Epithelial cell of proximal tubule (primary cell): Measurements from ENCODE around the gene HCFC2. TPM values are rescaled to one million over a fixed set of nuclear protein-coding genes. Genes with fewer than 3 reads are reported as not detected.

Source experiments
- DNase-seq: peaks from one replicate; pipeline ENCODE4 v3.0.0-alpha.2; 2011; ENCODE audit warnings: low read depth
- H3K4me3 ChIP-seq: 2 replicates; pipeline ENCODE4 v1.5.1; 2011; ENCODE audit warnings: low read depth, mild to moderate bottlenecking, low read length
- total RNA-seq: library from RNA; depleted of rRNA; stranded (reverse); fragments of >200 nt; gene quantifications from 2 replicates; pipeline ENCODE4 v1.2.3, GENCODE V29; 2015
- TF ChIP-seq, protein P1 (sequence below): conservative IDR thresholded peaks from 2 replicates; pipeline ENCODE4 v1.5.1; 2012; ENCODE audit warnings: low read depth, mild to moderate bottlenecking, low read length

The HCFC2 gene
- total RNA-seq, 1 donor from 2014 or later, result 6.1 TPM

DNA sequence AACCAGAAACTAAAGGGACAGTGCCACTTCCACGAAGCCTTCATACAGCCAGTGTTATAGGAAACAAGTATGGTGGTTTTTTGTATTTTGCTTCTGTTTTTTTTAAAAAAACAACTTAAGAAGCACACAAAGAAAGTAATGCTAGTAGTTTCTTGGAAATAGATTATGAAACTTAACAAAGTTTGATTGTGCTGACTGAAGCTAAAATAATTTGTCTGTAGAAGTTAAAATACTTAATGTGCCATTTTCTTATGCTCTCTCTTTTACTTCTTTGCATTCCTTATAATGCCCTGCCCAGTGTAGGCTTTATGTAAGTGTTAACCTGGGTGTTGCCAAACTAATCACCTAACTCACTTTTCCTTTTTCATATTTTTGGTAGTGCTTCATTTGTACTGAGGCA, 16.4 kb downstream of the HCFC2 start:
- TF ChIP-seq, protein P1, sequence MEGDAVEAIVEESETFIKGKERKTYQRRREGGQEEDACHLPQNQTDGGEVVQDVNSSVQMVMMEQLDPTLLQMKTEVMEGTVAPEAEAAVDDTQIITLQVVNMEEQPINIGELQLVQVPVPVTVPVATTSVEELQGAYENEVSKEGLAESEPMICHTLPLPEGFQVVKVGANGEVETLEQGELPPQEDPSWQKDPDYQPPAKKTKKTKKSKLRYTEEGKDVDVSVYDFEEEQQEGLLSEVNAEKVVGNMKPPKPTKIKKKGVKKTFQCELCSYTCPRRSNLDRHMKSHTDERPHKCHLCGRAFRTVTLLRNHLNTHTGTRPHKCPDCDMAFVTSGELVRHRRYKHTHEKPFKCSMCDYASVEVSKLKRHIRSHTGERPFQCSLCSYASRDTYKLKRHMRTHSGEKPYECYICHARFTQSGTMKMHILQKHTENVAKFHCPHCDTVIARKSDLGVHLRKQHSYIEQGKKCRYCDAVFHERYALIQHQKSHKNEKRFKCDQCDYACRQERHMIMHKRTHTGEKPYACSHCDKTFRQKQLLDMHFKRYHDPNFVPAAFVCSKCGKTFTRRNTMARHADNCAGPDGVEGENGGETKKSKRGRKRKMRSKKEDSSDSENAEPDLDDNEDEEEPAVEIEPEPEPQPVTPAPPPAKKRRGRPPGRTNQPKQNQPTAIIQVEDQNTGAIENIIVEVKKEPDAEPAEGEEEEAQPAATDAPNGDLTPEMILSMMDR, result no peak
- DNase-seq, result no peak
- H3K4me3 ChIP-seq, result no peak overlapping the region

GRCh38 chr12:104083769-104084475, 19.6 kb downstream of the HCFC2 start:
- no peak for DNase-seq
- TF ChIP-seq, protein P1, result no peak
- H3K4me3 ChIP-seq, result no peak overlapping the region

GRCh38 chr12:104090685-104091084, 26.4 kb downstream of the HCFC2 start:
- no peak overlapping the region for H3K4me3 ChIP-seq
- DNase-seq, result no peak
- TF ChIP-seq, protein P1, result no peak

DNA sequence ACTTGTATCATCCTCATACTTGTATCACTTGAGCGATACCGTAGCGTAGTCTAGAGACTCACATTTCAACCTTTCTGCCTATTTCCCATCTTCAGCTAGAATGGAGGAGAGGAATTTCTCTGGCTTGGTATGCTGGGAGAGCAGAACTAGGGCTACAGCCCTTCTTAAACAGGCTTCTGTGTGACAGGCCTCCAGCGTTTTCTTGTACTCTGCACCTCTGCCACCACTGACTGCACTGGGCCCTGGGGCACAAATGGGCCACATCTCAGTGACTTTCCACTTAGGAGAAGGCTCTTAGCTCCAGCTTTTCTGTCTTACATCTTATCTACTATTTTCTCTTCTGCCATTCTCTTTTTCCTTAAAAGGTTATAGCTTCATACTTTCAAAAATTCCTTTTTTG, 26.8 kb downstream of the HCFC2 start:
- no peak for DNase-seq
- TF ChIP-seq, protein P1, result no peak

GRCh38 chr12:104094284-104094683, 30.0 kb downstream of the HCFC2 start:
- DNase-seq, result no peak
- no peak overlapping the region for H3K4me3 ChIP-seq
- TF ChIP-seq, protein P1, result no peak

More for the DNA sequence above, 26.8 kb downstream of the HCFC2 start:
- H3K4me3 ChIP-seq, result no peak overlapping the region

- H3K4me3 ChIP-seq, result no peak overlapping the region
- TF ChIP-seq, protein P1, result no peak
- DNase-seq, result no peak
These were observed 31.0 kb downstream of the HCFC2 start for GRCh38 chr12:104095289-104095688.

DNA sequence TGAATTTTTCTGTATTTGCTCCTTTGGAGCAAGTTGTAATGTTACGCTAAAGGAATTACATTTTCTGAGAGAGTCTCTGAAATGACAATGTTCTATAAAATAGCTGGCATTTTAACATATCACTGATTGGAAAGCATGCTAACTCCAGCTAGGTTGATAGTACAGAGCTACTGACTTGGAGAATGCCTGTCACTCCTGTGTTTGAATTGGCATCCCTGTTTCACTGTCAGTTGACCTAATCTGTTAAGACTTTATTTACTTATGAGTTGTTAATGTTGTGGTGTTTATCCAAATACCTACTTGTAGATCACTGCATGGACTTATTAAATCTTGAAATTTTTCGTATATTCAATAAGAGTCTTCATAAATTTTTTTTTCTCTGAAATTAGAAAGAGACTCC, 33.6 kb downstream of the HCFC2 start:
- H3K4me3 ChIP-seq, result no peak overlapping the region
- DNase-seq, result no peak
- TF ChIP-seq, protein P1, result no peak
